OCI-LY3 (cell line): ENCODE data around the gene FYB2.
A peak's percentile ranks its signal among the peaks of the same experiment; 100 is the strongest.

Source experiments
- CTCF ChIP-seq: fragments of 200-600, 300-600 bp; sonication (generic); IDR thresholded peaks from 2 replicates; pipeline ENCODE4 v1.5.1; 2014; ENCODE audit warnings: antibody characterized with exemption, low read length, low read depth
- EZH2phosphoT487 ChIP-seq: fragments of 200-600 bp; shearing (Covaris generic); IDR thresholded peaks from 2 replicates; pipeline ENCODE4 v1.6.1; 2018; ENCODE audit warnings: antibody characterized with exemption, mixed run types, low read depth

- TF ChIP-seq CTCF (peak; percentile 78), EZH2phosphoT487 (no peak)
These were observed 12.9 kb upstream of the FYB2 start for GRCh38 chr1:56831871-56832693.
